Measurements from ENCODE around the gene COA8. TPM values are rescaled to one million over a fixed set of nuclear protein-coding genes. Genes with fewer than 3 reads are reported as not detected.

The COA8 gene
- total and polyA plus RNA-seq, 2 of the 13 experiments (the other 11 are each of a cell fraction or from before 2014, with no cell fraction given), result 10.9 to 25.1 TPM

GRCh38 chr14:103628221-103628683, 65.5 kb downstream of the COA8 start (continued):
- TF ChIP-seq ZBED4 (CRISPR knock-in tag; IDR thresholded peaks at IDR 0.05; ENCODE audit: borderline replicate concordance), result no peak
- TF ChIP-seq THAP11 (CRISPR knock-in tag; IDR thresholded peaks at IDR 0.05), result no peak
- TF ChIP-seq ZSCAN25 (CRISPR knock-in tag; IDR thresholded peaks at IDR 0.05), result no peak
- TF ChIP-seq TMF1 (CRISPR knock-in tag; IDR thresholded peaks at IDR 0.05; ENCODE audit: low read depth), result no peak; the same call in 1 of the 2 replicates
- no peak for TF ChIP-seq ONECUT2 (CRISPR knock-in tag; IDR thresholded peaks at IDR 0.05)
- no peak for TF ChIP-seq DMTF1 (CRISPR knock-in tag; IDR thresholded peaks at IDR 0.05)
- TF ChIP-seq ZNF143 (CRISPR knock-in tag; IDR thresholded peaks at IDR 0.05), result no peak
- TF ChIP-seq ZMAT5 (CRISPR knock-in tag; IDR thresholded peaks at IDR 0.05; ENCODE audit: borderline replicate concordance, low read depth), result no peak
- TF ChIP-seq ZNF777 (CRISPR knock-in tag; IDR thresholded peaks at IDR 0.05), result peak; percentile 58; the same call in 1 of the 2 replicates
- no peak for TF ChIP-seq ZNF280B (CRISPR knock-in tag; IDR thresholded peaks at IDR 0.05; ENCODE audit: borderline replicate concordance)
- TF ChIP-seq ZNF263 (CRISPR knock-in tag; IDR thresholded peaks at IDR 0.05), result no peak
- TF ChIP-seq CBX1 (IDR thresholded peaks at IDR 0.05; ENCODE audit: low read depth), result no peak
- no peak for TF ChIP-seq GZF1 (CRISPR knock-in tag; IDR thresholded peaks at IDR 0.05)
- peak; percentile 52; the same call in 1 of the 2 replicates for TF ChIP-seq KDM3A (CRISPR knock-in tag; IDR thresholded peaks at IDR 0.05; ENCODE audit: low read depth)
- peak; percentile 43; the same call in 1 of the 2 replicates for TF ChIP-seq HOXA3 (CRISPR knock-in tag; IDR thresholded peaks at IDR 0.05)
- TF ChIP-seq NFE2L2 (IDR thresholded peaks at IDR 0.05; ENCODE audit: low read length), result no peak
- no peak for TF ChIP-seq DNMT1 (CRISPR knock-in tag; IDR thresholded peaks at IDR 0.05)
- no peak for TF ChIP-seq KLF15 (CRISPR knock-in tag; IDR thresholded peaks at IDR 0.05; ENCODE audit: borderline replicate concordance)
- no peak for TF ChIP-seq ZBTB39 (CRISPR knock-in tag; IDR thresholded peaks at IDR 0.05)
- TF ChIP-seq ZFP37 (CRISPR knock-in tag; IDR thresholded peaks at IDR 0.05; ENCODE audit: borderline replicate concordance), result no peak

All from HepG2 (cell line).